AG09319 (cell line): ENCODE data around the gene IZUMO2.

ENCODE experiments used
- DNase-seq: peaks from one replicate; pipeline ENCODE4 v3.0.0-alpha.2; 2010; ENCODE audit warnings: low read depth; ENCODE audit errors: extremely low read depth
- TF ChIP-seq, protein P1 (sequence below): IDR thresholded peaks from 2 replicates; pipeline ENCODE4 v1.5.1; 2011; ENCODE audit warnings: low read depth, mild to moderate bottlenecking, inconsistent platforms, low read length, moderate library complexity

Gene IZUMO2

DNA sequence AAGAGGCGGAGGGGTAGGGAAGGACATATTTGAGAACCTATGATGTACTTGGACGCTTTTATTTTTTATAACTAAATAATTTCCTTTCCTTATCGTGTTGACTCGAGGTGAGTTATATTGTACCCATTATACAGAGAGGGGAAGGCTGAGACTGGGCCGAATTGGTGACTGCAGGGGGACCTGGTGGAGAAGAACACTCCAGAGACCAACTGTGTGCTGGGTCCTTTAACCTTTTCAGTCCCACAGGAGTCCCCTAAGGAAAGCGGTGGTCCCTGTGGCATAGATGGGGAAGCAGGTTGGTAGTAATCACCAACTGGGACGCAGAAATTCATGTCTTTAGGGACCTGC lies 41.0 kb upstream of the IZUMO2 start:
- TF ChIP-seq, protein P1, sequence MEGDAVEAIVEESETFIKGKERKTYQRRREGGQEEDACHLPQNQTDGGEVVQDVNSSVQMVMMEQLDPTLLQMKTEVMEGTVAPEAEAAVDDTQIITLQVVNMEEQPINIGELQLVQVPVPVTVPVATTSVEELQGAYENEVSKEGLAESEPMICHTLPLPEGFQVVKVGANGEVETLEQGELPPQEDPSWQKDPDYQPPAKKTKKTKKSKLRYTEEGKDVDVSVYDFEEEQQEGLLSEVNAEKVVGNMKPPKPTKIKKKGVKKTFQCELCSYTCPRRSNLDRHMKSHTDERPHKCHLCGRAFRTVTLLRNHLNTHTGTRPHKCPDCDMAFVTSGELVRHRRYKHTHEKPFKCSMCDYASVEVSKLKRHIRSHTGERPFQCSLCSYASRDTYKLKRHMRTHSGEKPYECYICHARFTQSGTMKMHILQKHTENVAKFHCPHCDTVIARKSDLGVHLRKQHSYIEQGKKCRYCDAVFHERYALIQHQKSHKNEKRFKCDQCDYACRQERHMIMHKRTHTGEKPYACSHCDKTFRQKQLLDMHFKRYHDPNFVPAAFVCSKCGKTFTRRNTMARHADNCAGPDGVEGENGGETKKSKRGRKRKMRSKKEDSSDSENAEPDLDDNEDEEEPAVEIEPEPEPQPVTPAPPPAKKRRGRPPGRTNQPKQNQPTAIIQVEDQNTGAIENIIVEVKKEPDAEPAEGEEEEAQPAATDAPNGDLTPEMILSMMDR, result no peak
- no peak for DNase-seq

DNA sequence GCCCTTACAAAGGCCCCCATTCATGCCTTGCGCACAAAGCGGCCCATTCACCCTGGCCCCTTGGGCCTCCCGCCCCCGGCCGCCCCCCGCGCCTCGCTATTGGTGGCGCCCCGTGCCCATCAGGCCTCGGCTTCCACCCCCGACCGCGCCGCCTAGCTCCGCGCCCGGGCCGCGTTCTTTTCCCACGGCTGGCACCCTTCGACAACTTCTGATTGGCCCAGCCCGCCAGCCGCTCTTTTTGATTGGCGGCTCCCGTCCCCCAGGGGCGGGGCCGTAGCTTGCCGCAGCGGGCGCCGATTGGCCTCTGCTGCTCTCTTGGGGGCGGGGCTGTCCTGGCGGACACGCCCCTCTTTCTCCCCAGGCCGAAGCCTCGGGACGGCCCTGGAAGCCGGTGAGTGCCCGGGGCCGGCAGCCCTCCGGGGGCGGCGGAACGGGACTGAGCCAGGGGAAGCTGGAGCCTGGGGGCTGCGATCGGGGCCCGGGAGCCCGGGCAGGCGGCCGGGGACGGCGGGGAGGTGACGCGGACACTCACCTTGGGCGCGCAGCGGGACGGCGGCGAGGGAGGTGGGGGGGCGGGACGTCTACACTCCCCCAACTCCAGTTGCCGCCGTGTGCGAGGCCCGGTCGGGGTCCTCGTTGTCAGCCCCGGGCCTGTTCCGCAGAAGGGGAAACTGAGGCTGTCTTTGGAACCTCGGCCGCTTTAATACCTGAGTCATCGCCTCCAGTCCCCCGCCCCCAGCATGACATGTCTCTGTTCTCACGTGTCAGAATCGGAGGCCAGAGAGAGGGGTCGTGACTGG lies 40.4 kb upstream of the IZUMO2 start, which contains the start of gene MYH14:
Gene MYH14 (plus strand): TSS at position 342 of the 800 bp plus-strand sequence. CDS start 6,744 bp downstream, outside the sequence.
- DNase-seq, result no peak
- TF ChIP-seq, protein P1, result no peak

DNA sequence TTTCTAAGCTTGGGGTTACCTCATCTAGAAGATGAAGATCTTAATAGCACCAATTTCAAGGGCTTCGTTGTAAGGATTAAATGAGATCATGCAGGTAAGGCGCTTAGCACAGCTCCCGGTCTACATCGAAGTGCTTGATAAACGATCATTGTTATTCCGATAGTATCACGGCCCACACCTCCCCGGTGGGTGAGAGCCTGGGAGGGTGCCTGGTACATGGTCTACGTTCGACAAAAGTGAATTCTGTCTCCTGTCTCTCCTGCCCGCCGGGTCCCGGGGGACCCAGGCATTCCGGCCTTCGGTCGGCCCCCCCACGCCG lies 39.8 kb upstream of the IZUMO2 start:
- no peak for DNase-seq
- TF ChIP-seq, protein P1, result no peak

DNA sequence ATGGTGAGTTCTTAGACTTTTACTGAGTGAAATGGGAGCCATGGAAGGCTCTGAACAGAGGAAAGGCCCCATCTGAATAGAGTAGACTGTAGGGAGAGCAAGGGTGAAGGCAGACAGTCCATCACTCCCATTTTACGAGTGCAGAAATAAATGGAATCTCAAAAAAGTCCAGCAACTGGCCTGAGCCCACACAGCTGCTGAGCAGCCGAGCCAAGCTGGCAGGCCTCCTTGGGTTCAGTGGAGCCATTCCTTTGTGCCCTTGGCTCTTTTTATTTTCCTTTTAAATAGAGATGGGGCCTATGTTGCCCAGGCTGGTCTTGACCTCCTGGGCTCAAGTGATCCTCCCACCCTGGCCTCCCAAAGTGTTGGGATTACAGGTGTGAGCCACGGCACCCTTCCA lies 39.3 kb upstream of the IZUMO2 start:
- TF ChIP-seq, protein P1, result no peak
- no peak for DNase-seq

- no peak for DNase-seq
- TF ChIP-seq, protein P1, result no peak
Measured at GRCh38 chr19:50199259-50199555, 36.1 kb upstream of the IZUMO2 start.

DNA sequence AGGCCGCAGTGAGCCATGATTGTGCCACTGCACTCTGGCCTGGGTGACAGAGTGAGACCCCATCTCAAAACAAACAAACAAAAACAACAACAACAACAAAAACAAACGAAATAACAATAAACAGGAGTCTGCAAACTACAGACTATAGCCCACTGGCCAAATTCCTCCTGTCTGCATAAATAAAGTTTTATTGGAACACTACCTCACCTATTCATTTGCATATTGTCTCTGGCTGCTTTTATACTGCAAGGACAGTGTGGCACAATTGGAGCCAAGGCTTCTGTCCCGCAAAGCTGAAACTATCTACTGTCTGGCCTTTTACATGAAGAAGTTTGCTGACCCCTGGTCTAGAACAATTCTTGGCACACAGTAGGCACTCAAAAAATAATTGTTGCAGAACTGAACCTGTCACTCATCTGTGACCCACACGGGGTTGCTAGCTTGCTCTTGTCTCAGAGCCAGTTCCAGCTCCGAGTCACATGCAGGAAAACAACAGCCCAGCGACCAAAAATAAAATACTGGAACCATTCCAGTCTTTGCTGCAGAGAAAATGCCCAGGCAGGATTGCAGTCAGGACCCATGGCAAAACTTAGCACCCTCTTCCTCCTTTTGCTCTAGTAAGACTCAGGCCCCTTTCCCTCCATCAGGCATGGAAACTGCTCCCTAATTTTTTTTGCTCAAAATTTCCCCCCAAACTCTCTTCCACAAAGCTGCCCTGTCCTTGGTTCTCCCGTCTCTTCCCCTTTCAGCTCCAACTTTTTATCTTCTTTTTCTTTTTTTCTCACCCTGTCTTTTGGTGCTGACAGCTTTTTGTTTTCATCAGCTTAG lies 35.6 kb upstream of the IZUMO2 start:
- TF ChIP-seq, protein P1, result no peak
- no peak for DNase-seq

DNA sequence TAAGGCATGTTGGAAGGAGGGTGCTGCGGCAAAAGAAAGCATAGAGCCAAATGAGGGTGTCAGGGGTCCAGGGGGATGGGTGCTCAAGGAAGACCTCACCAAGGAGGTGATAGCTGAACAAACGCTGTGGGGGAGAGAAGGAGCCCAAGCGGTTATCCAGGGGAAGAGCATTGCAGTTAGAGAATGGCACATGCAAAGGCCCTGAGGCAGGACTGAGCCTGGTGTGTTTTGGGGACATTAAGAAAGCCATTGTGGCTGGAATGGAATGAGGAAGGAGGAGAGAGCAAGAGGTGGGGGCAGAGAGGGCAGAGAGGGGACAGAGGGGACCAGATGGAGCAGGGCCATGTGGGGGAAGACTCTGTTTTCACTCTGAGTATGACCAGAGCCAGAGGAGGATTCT lies 34.3 kb upstream of the IZUMO2 start:
- TF ChIP-seq, protein P1, result no peak
- no peak for DNase-seq
